Left hindlimb (tissue), 1 donor: Measurements from ENCODE around the gene SNRPA1.

Source experiments
- DNase-seq: peaks from one replicate; pipeline ENCODE4 v3.0.0-alpha.2; 2018

Gene SNRPA1

GRCh38 chr15:101237251-101237650 lies 57.8 kb downstream of the SNRPA1 start:
- no peak for DNase-seq

GRCh38 chr15:101233651-101234280 lies 61.3 kb downstream of the SNRPA1 start:
- DNase-seq: no peak

- DNase-seq: no peak
These were observed 62.4 kb downstream of the SNRPA1 start for GRCh38 chr15:101232677-101233076.
